Measurements from ENCODE around the gene HNMT. TPM values are rescaled to one million over a fixed set of nuclear protein-coding genes. Genes with fewer than 3 reads are reported as not detected.

HNMT gene
- total and polyA plus RNA-seq, 2 of the 13 experiments (the other 11 are each of a cell fraction or from before 2014, with no cell fraction given) = 279 to 309 TPM

DNA sequence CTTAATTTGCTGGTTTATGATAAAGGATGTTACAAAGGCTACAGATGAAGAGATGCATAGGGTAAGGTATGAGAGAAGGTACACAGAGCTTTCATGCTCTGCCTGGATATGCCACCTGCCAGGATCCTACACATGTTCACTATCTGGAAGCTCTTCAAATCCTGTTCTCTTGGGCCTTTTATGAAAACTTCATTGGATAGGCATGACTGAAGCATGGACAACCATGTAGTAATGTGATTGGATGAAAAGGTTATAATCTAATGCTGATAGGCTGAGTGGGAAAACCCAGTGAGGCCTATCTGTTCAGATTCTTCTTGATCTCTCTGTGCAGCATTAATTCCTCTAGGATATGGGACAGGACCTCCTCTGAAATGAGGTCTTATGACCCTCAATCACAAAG lies 26.8 kb downstream of the HNMT start (continued):
- TF ChIP-seq ZGPAT (CRISPR knock-in tag; IDR thresholded peaks at IDR 0.05) = 0 out of 2 replicates have a peak, but pooled peaks have one; percentile 10
- no peak for TF ChIP-seq HES4 (CRISPR knock-in tag; IDR thresholded peaks at IDR 0.05; ENCODE audit: borderline replicate concordance)
- no peak for TF ChIP-seq ZNF83 (CRISPR knock-in tag; IDR thresholded peaks at IDR 0.05; ENCODE audit: borderline replicate concordance)
- TF ChIP-seq PAF1 (CRISPR knock-in tag; IDR thresholded peaks at IDR 0.05) = peak; percentile 68; the same call in 1 of the 2 replicates
- TF ChIP-seq POLR2A (IDR thresholded peaks at IDR 0.05; ENCODE audit: insufficient read depth in 1 of 2, low read depth in 2 of 2, low read length in 2 of 2) = peak in 1 of 2 experiments; percentile 48; a peak in 2 of 4 replicates
- peak; percentile 34; the same call in 1 of the 2 replicates for TF ChIP-seq POLR2AphosphoS5 (IDR thresholded peaks at IDR 0.05; ENCODE audit: low read depth, low read length)
- peak; percentile 40 for TF ChIP-seq RBM22 (optimal IDR thresholded peaks at IDR 0.05; ENCODE audit: low read length)
- TF ChIP-seq ZNF790 (CRISPR knock-in tag; IDR thresholded peaks at IDR 0.05; ENCODE audit: borderline replicate concordance) = no peak
- TF ChIP-seq TRIM22 (IDR thresholded peaks at IDR 0.05) = no peak
- TF ChIP-seq AHR (CRISPR knock-in tag; IDR thresholded peaks at IDR 0.05) = no peak
- TF ChIP-seq RBFOX2 (IDR thresholded peaks at IDR 0.05; ENCODE audit: low read depth, low read length) = peak; percentile 34; the same call in 1 of the 2 replicates

DNA sequence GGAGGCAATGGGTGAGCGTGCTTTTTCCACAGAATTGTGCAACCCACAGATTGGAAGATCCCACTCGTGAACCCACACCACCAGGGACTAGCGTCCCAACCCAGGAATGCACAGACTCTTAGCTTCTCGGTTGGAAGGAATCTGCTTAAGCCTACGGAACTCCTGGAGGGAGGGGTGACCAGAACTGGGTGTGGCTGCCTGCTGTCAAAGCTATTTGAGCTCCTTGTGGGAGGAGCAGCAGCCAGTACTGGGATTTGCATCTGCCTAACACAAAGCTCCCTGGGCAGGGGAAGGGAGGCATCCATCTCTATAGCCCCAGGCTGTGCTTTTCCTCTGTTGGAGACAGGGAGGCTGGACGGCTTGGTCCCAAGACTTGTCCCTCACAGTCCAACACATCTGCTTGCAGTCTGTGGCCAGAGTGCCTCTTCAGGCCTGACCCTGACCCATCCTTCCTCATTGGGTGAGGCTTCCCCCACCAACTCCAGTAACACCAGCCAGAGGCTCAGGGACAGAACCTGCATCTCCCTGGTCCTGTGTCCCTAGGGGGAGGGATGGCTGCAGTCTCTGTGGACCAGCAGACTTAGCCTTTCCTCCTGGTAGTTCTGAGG lies 27.9 kb downstream of the HNMT start:
- Histone ChIP-seq H3K4me3 (replicated peaks in 1 of 3; ENCODE audit: insufficient read depth in 1 of 3, low read depth in 2 of 3, low read length in 3 of 3) (no peak overlapping the region), H3K27me3 (ENCODE audit: control insufficient read depth in 1 of 2, insufficient read depth in 2 of 2, low read length in 2 of 2) (no peaks in the 10 kb centered on the region), H3K79me2 (ENCODE audit: insufficient read depth, low read length) (peaks cover 25% of the 10 kb centered on the region), H3K27ac (ENCODE audit: extremely low read length, insufficient read depth, low read length) (no peak overlapping the region), H3K4me1 (ENCODE audit: insufficient read depth, low read length) (no peaks in the 10 kb centered on the region), H3K9ac (ENCODE audit: insufficient read depth, low read depth, low read length) (no peak overlapping the region), H4K20me1 (ENCODE audit: insufficient read depth, low read length) (peaks cover 12% of the 10 kb centered on the region), H3K36me3 (replicated peaks in 1 of 2; ENCODE audit: control insufficient read depth in 1 of 2, insufficient read depth in 2 of 2, low read length in 2 of 2) (peaks cover 27 to 55% of the 10 kb centered on the region in 2 experiments), H2AFZ (ENCODE audit: low read length) (no peak overlapping the region), H3K4me2 (ENCODE audit: low read depth, low read length) (no peak overlapping the region), H3K9me3 (ENCODE audit: low read length) (peaks cover 50% of the 10 kb centered on the region)
- intact Hi-C loops (cut with micrococcal nuclease; ENCODE audit: unreplicated experiment) = no loop called here
- CTCF ChIA-PET (ENCODE audit: low intra/inter-chr PET ratio, low total read pairs) = no interaction called here
- in situ Hi-C loops (cut with HindIII; ENCODE audit: extremely low pct_ligation_motif_present, low pct_unique_long_range_greater_than_20kb) = no loop called here
- BruUV-seq (replicated peaks) = no TSS peak
- WGBS (ENCODE audit: low lambda C conversion rate) = 95% methylated on average over 6 of the region's 6 CpGs
- DNase-seq (ENCODE audit: low spot score) = no peak
- peak; percentile 63 for ATAC-seq
- no peak for FAIRE-seq
- POLR2A ChIA-PET = interaction anchor here (1.0 to 1.1 kb wide), 3 partner anchors 16 to 50 kb away, joined by 4 to 7 read pairs (median 5); partner anchors contain the start of gene HNMT
- no peak for TF ChIP-seq SMAD1 (CRISPR knock-in tag; IDR thresholded peaks at IDR 0.05; ENCODE audit: borderline replicate concordance, low read depth)
- no peak for TF ChIP-seq FOSL1 (CRISPR knock-in tag; IDR thresholded peaks at IDR 0.05; ENCODE audit: borderline replicate concordance)
- peak; percentile 66; the same call in 1 of the 2 replicates for TF ChIP-seq ZFP91 (CRISPR knock-in tag; IDR thresholded peaks at IDR 0.05; ENCODE audit: borderline replicate concordance)
- TF ChIP-seq POLR2A (IDR thresholded peaks at IDR 0.05; ENCODE audit: insufficient read depth in 1 of 2, low read depth in 2 of 2, low read length in 2 of 2) = peak; percentile 21; a peak in 2 of 4 replicates
- no peak for TF ChIP-seq MEF2D (CRISPR knock-in tag; IDR thresholded peaks at IDR 0.05)
- no peak for TF ChIP-seq HMG20B (CRISPR knock-in tag; conservative IDR thresholded peaks at IDR 0.05)
- TF ChIP-seq EEA1 (CRISPR knock-in tag; IDR thresholded peaks at IDR 0.05; ENCODE audit: borderline replicate concordance) = 0 out of 2 replicates have a peak, but pooled peaks have one; percentile 25
- TF ChIP-seq NFIB (CRISPR knock-in tag; IDR thresholded peaks at IDR 0.05; ENCODE audit: borderline replicate concordance) = no peak

Measured in HepG2 (cell line).